Vagina (tissue), 2 donors: ENCODE data around the gene GBX1. TPM values are rescaled to one million over a fixed set of nuclear protein-coding genes. Genes with fewer than 3 reads are reported as not detected.

ENCODE experiments used
- DNase-seq, 2 donors: peaks; one replicate each; pipeline ENCODE4 v3.0.0-alpha.2; 2017; ENCODE audit errors: extremely low spot score in 2 of 2
- H3K27ac ChIP-seq: fragments of 200-600 bp; sonication (generic); one replicate; pipeline ENCODE4 v1.5.1; 2019
- H3K27me3 ChIP-seq: fragments of 200-600 bp; sonication (generic); one replicate; pipeline ENCODE4 v1.5.1; 2019
- H3K36me3 ChIP-seq, 2 donors: fragments of 200-600 bp; sonication (generic); one replicate each; pipeline ENCODE4 v1.5.1; 2017 to 2019
- H3K4me1 ChIP-seq: fragments of 200-600 bp; sonication (generic); one replicate; pipeline ENCODE4 v1.5.1; 2019
- H3K4me3 ChIP-seq, 2 donors: fragments of 200-600 bp; sonication (generic); 1 replicate in 1 of 2; 2 replicates in 1 of 2; pipeline ENCODE4 v1.5.1; 2016 to 2019
- H3K9me3 ChIP-seq: fragments of 200-600 bp; sonication (generic); one replicate; pipeline ENCODE4 v1.5.1; 2019
- CTCF ChIP-seq, 3 experiments: fragments of 450-650 bp in 2 of 3; fragments of 200-600 bp in 1 of 3; sonication (generic) in 1 of 3; IDR thresholded peaks; one replicate each; pipeline ENCODE4 v1.5.1; 2017 to 2019; ENCODE audit warnings: antibody characterized with exemption in 3 of 3, mild to moderate bottlenecking in 2 of 3, moderate library complexity in 2 of 3
- POLR2A ChIP-seq, 2 donors: fragments of 450-650 bp; IDR thresholded peaks; one replicate each; pipeline ENCODE4 v1.6.1; 2017; ENCODE audit warnings: antibody characterized with exemption in 2 of 2, mild to moderate bottlenecking in 2 of 2, moderate library complexity in 2 of 2
- POLR2AphosphoS5 ChIP-seq, 2 donors: sonication (generic); formaldehyde crosslinking; IDR thresholded peaks; one replicate each; pipeline ENCODE4 v1.9.0; 2017; ENCODE audit warnings: antibody characterized with exemption in 2 of 2, mild to moderate bottlenecking in 2 of 2, low read depth in 1 of 2; ENCODE audit not compliant: insufficient read depth in 1 of 2
- intact Hi-C: fragments of 100-400 bp; cut with DNase I; formaldehyde crosslinking; loops from one replicate; pipeline ENCODE4 v1.15.1; 2023
- total RNA-seq: library from RNA; depleted of rRNA; stranded (reverse); fragments of >200 nt; gene quantifications from one replicate; pipeline ENCODE4 v1.2.3, GENCODE V29; 2016

Gene GBX1
- total RNA-seq, 1 donor from 2014 or later = not detected

GRCh38 chr7:151191544-151191943 is 24.1 kb upstream of the GBX1 start:
- Histone ChIP-seq H3K9me3 (no peaks in the 10 kb centered on the region), H3K36me3 (no peaks in the 10 kb centered on the region), H3K27ac (no peak overlapping the region), H3K4me1 (no peaks in the 10 kb centered on the region), H3K4me3 (no peak overlapping the region), H3K27me3 (no peaks in the 10 kb centered on the region)
- DNase-seq = no peak
- TF ChIP-seq POLR2AphosphoS5 (IDR thresholded peaks at IDR 0.05; ENCODE audit: insufficient read depth in 1 of 2, low read depth in 1 of 2) (no peak), CTCF (IDR thresholded peaks at IDR 0.05) (no peak), POLR2A (IDR thresholded peaks at IDR 0.05) (no peak)
- intact Hi-C loops = no loop called here

GRCh38 chr7:151189038-151189437 is 21.5 kb upstream of the GBX1 start:
- Histone ChIP-seq H3K4me1 (no peaks in the 10 kb centered on the region), H3K9me3 (no peaks in the 10 kb centered on the region), H3K27me3 (no peaks in the 10 kb centered on the region), H3K27ac (no peak overlapping the region), H3K36me3 (no peaks in the 10 kb centered on the region), H3K4me3 (no peak overlapping the region)
- DNase-seq = no peak
- intact Hi-C loops = no loop called here
- TF ChIP-seq POLR2A (IDR thresholded peaks at IDR 0.05) = no peak
- TF ChIP-seq CTCF (IDR thresholded peaks at IDR 0.05) = no peak
- TF ChIP-seq POLR2AphosphoS5 (IDR thresholded peaks at IDR 0.05; ENCODE audit: insufficient read depth in 1 of 2, low read depth in 1 of 2) = no peak

- intact Hi-C loops = no loop called here
- no peaks in the 10 kb centered on the region for H3K36me3 ChIP-seq
- no peaks in the 10 kb centered on the region for H3K9me3 ChIP-seq
- TF ChIP-seq POLR2A (IDR thresholded peaks at IDR 0.05) = no peak
- no peak for TF ChIP-seq CTCF (IDR thresholded peaks at IDR 0.05)
- TF ChIP-seq POLR2AphosphoS5 (IDR thresholded peaks at IDR 0.05; ENCODE audit: insufficient read depth in 1 of 2, low read depth in 1 of 2) = no peak
- DNase-seq = no peak
- H3K27me3 ChIP-seq = no peaks in the 10 kb centered on the region
- no peak overlapping the region for H3K27ac ChIP-seq
- no peaks in the 10 kb centered on the region for H3K4me1 ChIP-seq
- no peak overlapping the region for H3K4me3 ChIP-seq
Measured at GRCh38 chr7:151188252-151188542, 20.7 kb upstream of the GBX1 start.

GRCh38 chr7:151187409-151188251 is 20.1 kb upstream of the GBX1 start:
- Histone ChIP-seq H3K4me3 (no peak overlapping the region), H3K27ac (no peak overlapping the region), H3K27me3 (no peaks in the 10 kb centered on the region), H3K36me3 (no peaks in the 10 kb centered on the region), H3K4me1 (no peaks in the 10 kb centered on the region), H3K9me3 (no peaks in the 10 kb centered on the region)
- no peak for TF ChIP-seq CTCF (IDR thresholded peaks at IDR 0.05)
- TF ChIP-seq POLR2A (IDR thresholded peaks at IDR 0.05) = no peak
- TF ChIP-seq POLR2AphosphoS5 (IDR thresholded peaks at IDR 0.05; ENCODE audit: insufficient read depth in 1 of 2, low read depth in 1 of 2) = no peak
- intact Hi-C loops = no loop called here
- no peak for DNase-seq

- H3K4me3 ChIP-seq = no peak within 1 kb of the TSS
- no peaks in the 10 kb centered on the region for H3K4me1 ChIP-seq
- no peaks in the 10 kb centered on the region for H3K27me3 ChIP-seq
- no peak for DNase-seq
- no peaks in the 10 kb centered on the region for H3K36me3 ChIP-seq
- TF ChIP-seq POLR2AphosphoS5 (IDR thresholded peaks at IDR 0.05; ENCODE audit: insufficient read depth in 1 of 2, low read depth in 1 of 2) = no peak
- no peak for TF ChIP-seq CTCF (IDR thresholded peaks at IDR 0.05)
- TF ChIP-seq POLR2A (IDR thresholded peaks at IDR 0.05) = no peak
- no peak within 1 kb of the TSS for H3K27ac ChIP-seq
- intact Hi-C loops = no loop called here
- H3K9me3 ChIP-seq = no peaks in the 10 kb centered on the region
Measured at GRCh38 chr7:151186640-151187408, 19.3 kb upstream of the GBX1 start, which contains the start of gene ASB10. TSS of gene ASB10 (minus strand) at chr7:151187250. CDS start at chr7:151187130, 120 bp downstream.
